Breast epithelium (tissue), 4 donors: Measurements from ENCODE around the gene PRR5L. TPM values are rescaled to one million over a fixed set of nuclear protein-coding genes. Genes with fewer than 3 reads are reported as not detected.

Experiments used
- DNase-seq, 2 donors: peaks; one replicate each; pipeline ENCODE4 v3.0.0-alpha.2; 2019; ENCODE audit warnings: low spot score in 2 of 2
- H3K27ac ChIP-seq, 2 donors: fragments of 200-600 bp; sonication (generic) in 1 of 2; one replicate each; pipeline ENCODE4 v1.5.1; 2016 to 2019; ENCODE audit warnings: mild to moderate bottlenecking in 1 of 2
- H3K27me3 ChIP-seq, 2 donors: fragments of 200-600 bp; sonication (generic) in 1 of 2; one replicate each; pipeline versions ENCODE4 v1.5.1 to v1.6.0; 2017 to 2019; ENCODE audit warnings: control low read depth in 1 of 2, mild to moderate bottlenecking in 1 of 2
- H3K36me3 ChIP-seq: fragments of 200-600 bp; one replicate; pipeline ENCODE4 v1.5.1; 2019
- H3K4me1 ChIP-seq, 2 donors: fragments of 200-600 bp; sonication (generic); one replicate each; pipeline ENCODE4 v1.5.1; 2016 to 2019; ENCODE audit warnings: control low read depth in 1 of 2
- H3K4me3 ChIP-seq, 3 donors: fragments of 200-600 bp; sonication (generic); 1 replicate in 2 of 3; 2 replicates in 1 of 3; pipeline ENCODE4 v1.5.1; 2016 to 2019; ENCODE audit warnings: mild to moderate bottlenecking in 3 of 3, moderate library complexity in 2 of 3
- H3K9me3 ChIP-seq, 2 donors: fragments of 200-600 bp; sonication (generic) in 1 of 2; one replicate each; pipeline ENCODE4 v1.5.1; 2016 to 2019; ENCODE audit warnings: control low read depth in 1 of 2
- POLR2A ChIP-seq: fragments of 450-650 bp; IDR thresholded peaks from one replicate; pipeline ENCODE4 v1.6.1; 2016; ENCODE audit warnings: antibody characterized with exemption, mild to moderate bottlenecking, moderate library complexity
- POLR2AphosphoS5 ChIP-seq, 3 donors: sonication (generic); formaldehyde crosslinking; IDR thresholded peaks; one replicate each; pipeline ENCODE4 v1.6.1; 2017; ENCODE audit warnings: antibody characterized with exemption in 3 of 3
- intact Hi-C: fragments of 100-400 bp; cut with DNase I; formaldehyde crosslinking; loops from one replicate; pipeline ENCODE4 v1.15.1; 2023; ENCODE audit warnings: low total_unique reads
- total RNA-seq, 3 donors: library from RNA; depleted of rRNA; stranded (reverse); fragments of >200 nt; gene quantifications; one replicate each; pipeline ENCODE4 v1.1.0, GENCODE V29; 2016
- TF ChIP-seq, protein P1 (sequence below), 3 donors: fragments of 450-650 bp; IDR thresholded peaks; one replicate each; pipeline ENCODE4 v1.5.1; 2016 to 2017; ENCODE audit warnings: antibody characterized with exemption in 3 of 3, mild to moderate bottlenecking in 3 of 3, moderate library complexity in 3 of 3

The PRR5L gene
- total RNA-seq, 3 donors from 2014 or later: 5.6 to 16.1 (median 16.0) TPM

DNA sequence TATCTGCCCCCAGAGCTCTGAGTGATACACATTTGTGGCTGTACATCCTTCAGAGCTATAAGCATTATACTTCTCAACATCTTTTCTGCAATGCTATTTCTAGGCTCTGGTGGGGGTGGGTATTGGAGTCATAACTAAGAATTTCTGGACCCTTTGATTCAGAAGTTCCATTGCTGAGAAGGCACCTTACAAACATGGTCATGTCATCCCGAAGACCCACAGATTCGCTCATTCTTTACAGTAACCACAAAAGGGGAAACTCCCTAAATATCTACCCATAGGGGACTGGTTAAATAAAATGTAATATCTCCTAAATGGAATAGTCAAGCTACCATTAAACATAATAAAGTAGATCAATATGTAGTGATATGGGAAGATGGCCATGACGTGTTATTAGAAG is 98.8 kb downstream of the PRR5L start:
- no peaks in the 10 kb centered on the region for H3K36me3 ChIP-seq

GRCh38 chr11:36395978-36396736 is 100.1 kb downstream of the PRR5L start:
- H3K4me1 ChIP-seq: no peaks in the 10 kb centered on the region
- DNase-seq: no peak
- H3K27ac ChIP-seq: no peak overlapping the region
- H3K36me3 ChIP-seq: no peaks in the 10 kb centered on the region
- no peaks in the 10 kb centered on the region for H3K9me3 ChIP-seq
- no peak overlapping the region for H3K4me3 ChIP-seq
- H3K27me3 ChIP-seq: no peaks in the 10 kb centered on the region
- TF ChIP-seq POLR2A (no peak), POLR2AphosphoS5 (IDR thresholded peaks at IDR 0.05) (no peak)
- TF ChIP-seq, protein P1, sequence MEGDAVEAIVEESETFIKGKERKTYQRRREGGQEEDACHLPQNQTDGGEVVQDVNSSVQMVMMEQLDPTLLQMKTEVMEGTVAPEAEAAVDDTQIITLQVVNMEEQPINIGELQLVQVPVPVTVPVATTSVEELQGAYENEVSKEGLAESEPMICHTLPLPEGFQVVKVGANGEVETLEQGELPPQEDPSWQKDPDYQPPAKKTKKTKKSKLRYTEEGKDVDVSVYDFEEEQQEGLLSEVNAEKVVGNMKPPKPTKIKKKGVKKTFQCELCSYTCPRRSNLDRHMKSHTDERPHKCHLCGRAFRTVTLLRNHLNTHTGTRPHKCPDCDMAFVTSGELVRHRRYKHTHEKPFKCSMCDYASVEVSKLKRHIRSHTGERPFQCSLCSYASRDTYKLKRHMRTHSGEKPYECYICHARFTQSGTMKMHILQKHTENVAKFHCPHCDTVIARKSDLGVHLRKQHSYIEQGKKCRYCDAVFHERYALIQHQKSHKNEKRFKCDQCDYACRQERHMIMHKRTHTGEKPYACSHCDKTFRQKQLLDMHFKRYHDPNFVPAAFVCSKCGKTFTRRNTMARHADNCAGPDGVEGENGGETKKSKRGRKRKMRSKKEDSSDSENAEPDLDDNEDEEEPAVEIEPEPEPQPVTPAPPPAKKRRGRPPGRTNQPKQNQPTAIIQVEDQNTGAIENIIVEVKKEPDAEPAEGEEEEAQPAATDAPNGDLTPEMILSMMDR (IDR thresholded peaks at IDR 0.05): no peak
- intact Hi-C loops: no loop called here

More for the DNA sequence above, 98.8 kb downstream of the PRR5L start:
- Histone ChIP-seq H3K27me3 (no peaks in the 10 kb centered on the region), H3K9me3 (no peaks in the 10 kb centered on the region), H3K4me1 (no peaks in the 10 kb centered on the region), H3K4me3 (no peak overlapping the region), H3K27ac (no peak overlapping the region)
- DNase-seq: no peak
- TF ChIP-seq, protein P1 (IDR thresholded peaks at IDR 0.05): no peak
- TF ChIP-seq POLR2AphosphoS5 (IDR thresholded peaks at IDR 0.05) (no peak), POLR2A (no peak)
- intact Hi-C loops: no loop called here

DNA sequence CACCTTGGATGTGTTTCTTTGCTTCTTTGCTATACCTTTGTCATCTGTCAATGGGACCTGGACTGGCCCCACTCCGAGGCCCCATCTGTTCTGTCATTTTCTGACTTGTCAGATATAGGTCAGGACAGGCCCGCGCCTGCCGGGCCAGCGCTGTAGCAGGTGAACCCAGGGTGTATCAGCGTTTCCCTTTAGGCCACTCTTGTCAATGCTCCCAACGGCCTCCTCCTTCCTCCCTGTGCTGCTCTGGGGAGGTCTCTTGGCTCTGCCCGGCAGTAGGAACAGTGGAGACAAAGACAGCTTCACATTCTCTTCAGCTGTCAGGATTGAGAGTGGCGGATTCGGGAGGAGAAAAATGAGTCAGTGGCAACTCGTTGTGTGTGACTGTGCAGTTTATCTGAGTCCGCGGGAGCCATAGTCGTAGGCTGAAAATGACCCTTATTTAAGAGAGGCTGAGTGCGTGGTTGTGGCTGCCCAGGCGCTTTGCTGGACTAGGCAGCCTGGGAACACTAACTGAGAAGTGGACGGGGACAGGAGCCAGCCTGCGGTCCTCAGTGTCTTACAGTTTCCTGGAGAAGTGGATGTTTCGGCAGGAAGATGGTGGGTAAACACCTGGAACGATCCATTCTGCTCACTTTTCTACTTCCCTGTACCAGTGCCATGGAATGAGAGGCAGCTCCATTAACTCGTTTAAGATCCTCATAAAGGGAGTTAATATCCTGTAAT is 102.3 kb downstream of the PRR5L start:
- no peaks in the 10 kb centered on the region for H3K27me3 ChIP-seq
- H3K27ac ChIP-seq: no peak overlapping the region
- no peak overlapping the region for H3K4me3 ChIP-seq
- DNase-seq: no peak
- intact Hi-C loops: no loop called here
- H3K9me3 ChIP-seq: no peaks in the 10 kb centered on the region
- H3K36me3 ChIP-seq: no peaks in the 10 kb centered on the region
- H3K4me1 ChIP-seq: no peaks in the 10 kb centered on the region
- TF ChIP-seq, protein P1 (IDR thresholded peaks at IDR 0.05): no peak
- TF ChIP-seq POLR2A (no peak), POLR2AphosphoS5 (IDR thresholded peaks at IDR 0.05) (no peak)

DNA sequence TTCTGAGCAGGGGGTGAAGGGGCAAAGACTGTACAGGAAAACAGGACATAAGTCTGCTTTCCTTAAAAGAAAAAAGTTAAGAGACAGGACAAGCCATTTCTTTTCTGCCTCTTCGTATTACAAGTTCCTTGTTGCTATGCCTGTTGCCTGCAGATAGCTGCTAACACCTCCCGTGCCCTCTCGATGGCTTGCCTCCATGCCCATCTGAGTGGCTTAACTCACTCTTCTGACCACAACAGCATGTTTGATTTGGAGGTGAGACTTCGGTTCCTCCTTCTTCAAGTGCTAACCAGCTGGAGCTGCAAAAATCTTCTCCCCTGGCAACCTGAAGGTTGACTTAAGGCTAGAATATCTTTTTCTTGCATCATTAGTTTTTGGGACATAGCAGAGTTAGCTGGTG is 103.1 kb downstream of the PRR5L start:
- no peaks in the 10 kb centered on the region for H3K9me3 ChIP-seq
- no peak for DNase-seq
- no peak for TF ChIP-seq POLR2AphosphoS5 (IDR thresholded peaks at IDR 0.05)
- no peak for TF ChIP-seq POLR2A
- TF ChIP-seq, protein P1 (IDR thresholded peaks at IDR 0.05): no peak
- H3K36me3 ChIP-seq: no peaks in the 10 kb centered on the region
- no peak overlapping the region for H3K27ac ChIP-seq
- H3K4me1 ChIP-seq: no peaks in the 10 kb centered on the region
- no peak overlapping the region for H3K4me3 ChIP-seq
- intact Hi-C loops: no loop called here
- H3K27me3 ChIP-seq: no peaks in the 10 kb centered on the region

DNA sequence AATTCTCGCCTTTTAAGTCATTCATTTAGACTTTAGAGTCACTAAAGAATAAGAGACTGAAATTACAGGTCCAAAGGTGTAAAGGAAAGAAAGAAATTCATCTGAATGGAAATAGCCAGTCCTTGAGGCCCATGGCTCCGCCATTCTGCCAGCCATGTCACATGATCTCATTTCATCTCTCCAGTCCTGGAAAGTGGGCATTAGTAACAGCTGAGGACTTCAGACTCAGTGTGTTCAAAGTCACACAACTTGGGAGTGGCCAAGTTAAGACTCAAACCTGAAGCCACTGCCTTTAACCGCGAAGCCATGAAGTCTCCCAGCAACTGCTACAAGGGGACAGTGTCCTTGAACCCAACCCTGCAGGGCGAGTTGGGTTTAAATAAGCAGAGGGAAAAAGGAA is 103.7 kb downstream of the PRR5L start:
- TF ChIP-seq POLR2A (no peak), POLR2AphosphoS5 (IDR thresholded peaks at IDR 0.05) (no peak)
- TF ChIP-seq, protein P1 (IDR thresholded peaks at IDR 0.05): no peak
- Histone ChIP-seq H3K9me3 (no peaks in the 10 kb centered on the region), H3K4me1 (no peaks in the 10 kb centered on the region), H3K36me3 (no peaks in the 10 kb centered on the region), H3K27ac (no peak overlapping the region), H3K27me3 (no peaks in the 10 kb centered on the region), H3K4me3 (no peak overlapping the region)
- DNase-seq: no peak
- intact Hi-C loops: no loop called here
